Measurements from ENCODE around the gene SLC17A5.

SLC17A5 gene

GRCh38 chr6:73696966-73697655, 43.3 kb upstream of the SLC17A5 start:
- Histone ChIP-seq H3K9me3 (no peaks in the 10 kb centered on the region), H3K36me3 (no peaks in the 10 kb centered on the region), H3K27ac (no peak overlapping the region), H3K27me3 (peaks cover 36% of the 10 kb centered on the region), H3K4me3 (ENCODE audit: low read depth in 1 of 2, low read length in 1 of 2) (no peak overlapping the region), H3K4me1 (ENCODE audit: control insufficient read depth in 1 of 2, insufficient read depth in 1 of 2, low read depth in 1 of 2, low read length in 1 of 2) (peaks cover 18 to 22% of the 10 kb centered on the region in 2 experiments)
- TF ChIP-seq CTCF (IDR thresholded peaks at IDR 0.05), result no peak

GRCh38 chr6:73695619-73696421, 42.0 kb upstream of the SLC17A5 start, which contains the start of gene CD109:
Gene CD109, plus strand, starts transcription at chr6:73696203. Its CDS starts 13 bp downstream, at chr6:73696216.
- Histone ChIP-seq H3K36me3 (no peaks in the 10 kb centered on the region), H3K4me1 (ENCODE audit: control insufficient read depth in 1 of 2, insufficient read depth in 1 of 2, low read depth in 1 of 2, low read length in 1 of 2) (peaks cover 19 to 26% of the 10 kb centered on the region in 2 experiments), H3K4me3 (ENCODE audit: low read depth in 1 of 2, low read length in 1 of 2) (peak within 1 kb of the TSS; percentile 47 to 55), H3K27ac (no peak within 1 kb of the TSS), H3K9me3 (no peaks in the 10 kb centered on the region), H3K27me3 (peaks cover 36% of the 10 kb centered on the region)
- no peak for TF ChIP-seq CTCF (IDR thresholded peaks at IDR 0.05)

GRCh38 chr6:73694711-73695411, 41.1 kb upstream of the SLC17A5 start:
- peaks cover 27 to 36% of the 10 kb centered on the region in 2 experiments for H3K4me1 ChIP-seq (ENCODE audit: control insufficient read depth in 1 of 2, insufficient read depth in 1 of 2, low read depth in 1 of 2, low read length in 1 of 2)
- no peak overlapping the region for H3K27ac ChIP-seq
- peaks cover 36% of the 10 kb centered on the region for H3K27me3 ChIP-seq
- no peak overlapping the region for H3K4me3 ChIP-seq (ENCODE audit: low read depth in 1 of 2, low read length in 1 of 2)
- TF ChIP-seq CTCF (IDR thresholded peaks at IDR 0.05), result no peak
- H3K36me3 ChIP-seq, result no peaks in the 10 kb centered on the region
- no peaks in the 10 kb centered on the region for H3K9me3 ChIP-seq

- no peaks in the 10 kb centered on the region for H3K36me3 ChIP-seq
- no peak for TF ChIP-seq CTCF (IDR thresholded peaks at IDR 0.05)
- H3K9me3 ChIP-seq, result no peaks in the 10 kb centered on the region
- H3K4me3 ChIP-seq (ENCODE audit: low read depth in 1 of 2, low read length in 1 of 2), result no peak overlapping the region
- no peak overlapping the region for H3K27ac ChIP-seq
- peaks cover 22 to 28% of the 10 kb centered on the region in 2 experiments for H3K4me1 ChIP-seq (ENCODE audit: control insufficient read depth in 1 of 2, insufficient read depth in 1 of 2, low read depth in 1 of 2, low read length in 1 of 2)
- peaks cover 25% of the 10 kb centered on the region for H3K27me3 ChIP-seq
Observed at GRCh38 chr6:73691512-73691911, 37.7 kb upstream of the SLC17A5 start.

- H3K27me3 ChIP-seq, result peaks cover 11% of the 10 kb centered on the region
- peaks cover 10 to 15% of the 10 kb centered on the region in 2 experiments for H3K4me1 ChIP-seq (ENCODE audit: control insufficient read depth in 1 of 2, insufficient read depth in 1 of 2, low read depth in 1 of 2, low read length in 1 of 2)
- no peaks in the 10 kb centered on the region for H3K9me3 ChIP-seq
- no peak overlapping the region for H3K4me3 ChIP-seq (ENCODE audit: low read depth in 1 of 2, low read length in 1 of 2)
- no peak for TF ChIP-seq CTCF (IDR thresholded peaks at IDR 0.05)
- no peaks in the 10 kb centered on the region for H3K36me3 ChIP-seq
- no peak overlapping the region for H3K27ac ChIP-seq
Observed at GRCh38 chr6:73690056-73690455, 36.3 kb upstream of the SLC17A5 start.

All from neutrophil (primary cell).